ENCODE results near the gene MACO1. TPM values are rescaled to one million over a fixed set of nuclear protein-coding genes. Genes with fewer than 3 reads are reported as not detected.

MACO1 gene
- total RNA-seq, 1 donor from 2014 or later, result 10.3 TPM

GRCh38 chr1:25478633-25479032, 47.9 kb downstream of the MACO1 start:
- no peak for DNase-seq (ENCODE audit: low spot score)
- intact Hi-C loops (cut with DNase I), result no loop called here

GRCh38 chr1:25481625-25482024, 50.9 kb downstream of the MACO1 start:
- no peak for DNase-seq (ENCODE audit: low spot score)
- intact Hi-C loops (cut with DNase I), result loop anchor here (5.0 kb wide), 1 partner anchor 49 kb away; the partner anchor contains the start of gene MACO1

- no peak for DNase-seq (ENCODE audit: low spot score)
- intact Hi-C loops (cut with DNase I), result loop anchor here (5.0 kb wide), 1 partner anchor 50 kb away; the partner anchor contains the start of gene MACO1
These were observed 51.5 kb downstream of the MACO1 start for GRCh38 chr1:25482211-25482610.

GRCh38 chr1:25484096-25484495, 53.4 kb downstream of the MACO1 start:
- intact Hi-C loops (cut with DNase I), result loop anchor here (5.0 kb wide), 1 partner anchor 52 kb away; the partner anchor contains the start of gene MACO1

GRCh38 chr1:25484533-25484932, 53.8 kb downstream of the MACO1 start:
- intact Hi-C loops (cut with DNase I), result loop anchor here (5.0 kb wide), 1 partner anchor 52 kb away; the partner anchor contains the start of gene MACO1

More at GRCh38 chr1:25484096-25484495, 53.4 kb downstream of the MACO1 start:
- no peak for DNase-seq (ENCODE audit: low spot score)

GRCh38 chr1:25485536-25486411, 55.1 kb downstream of the MACO1 start:
- DNase-seq (ENCODE audit: low spot score), result no peak
- intact Hi-C loops (cut with DNase I), result no loop called here

More at GRCh38 chr1:25484533-25484932, 53.8 kb downstream of the MACO1 start:
- DNase-seq (ENCODE audit: low spot score), result no peak

GRCh38 chr1:25486602-25487001, 55.9 kb downstream of the MACO1 start:
- intact Hi-C loops (cut with DNase I), result no loop called here
- DNase-seq (ENCODE audit: low spot score), result no peak

- no peak for DNase-seq (ENCODE audit: low spot score)
- intact Hi-C loops (cut with DNase I), result no loop called here
These were observed 56.9 kb downstream of the MACO1 start for GRCh38 chr1:25487628-25488027.

- no peak for DNase-seq (ENCODE audit: low spot score)
- intact Hi-C loops (cut with DNase I), result no loop called here
These were observed 61.6 kb downstream of the MACO1 start for GRCh38 chr1:25492323-25492722.

- DNase-seq (ENCODE audit: low spot score), result no peak
- intact Hi-C loops (cut with DNase I), result no loop called here
These were observed 64.3 kb downstream of the MACO1 start for GRCh38 chr1:25494952-25495351.

- DNase-seq (ENCODE audit: low spot score), result no peak
These were observed 70.0 kb downstream of the MACO1 start for GRCh38 chr1:25500694-25501093.

GRCh38 chr1:25501235-25502058, 70.8 kb downstream of the MACO1 start:
- DNase-seq (ENCODE audit: low spot score), result no peak
- intact Hi-C loops (cut with DNase I), result loop anchor here (5.0 kb wide), 1 partner anchor 306 kb away; no protein-coding TSS in a partner anchor

More at GRCh38 chr1:25500694-25501093, 70.0 kb downstream of the MACO1 start:
- intact Hi-C loops (cut with DNase I), result loop anchor here (5.0 kb wide), 1 partner anchor 307 kb away; no protein-coding TSS in a partner anchor

GRCh38 chr1:25502957-25503356, 72.3 kb downstream of the MACO1 start:
- intact Hi-C loops (cut with DNase I), result loop anchor here (5.0 kb wide), 1 partner anchor 304 kb away; no protein-coding TSS in a partner anchor
- DNase-seq (ENCODE audit: low spot score), result no peak

- no peak for DNase-seq (ENCODE audit: low spot score)
- intact Hi-C loops (cut with DNase I), result loop anchor here (5.0 kb wide), 1 partner anchor 304 kb away; no protein-coding TSS in a partner anchor
These were observed 73.1 kb downstream of the MACO1 start for GRCh38 chr1:25503551-25504426.

- intact Hi-C loops (cut with DNase I), result loop anchor here (5.0 kb wide), 1 partner anchor 302 kb away; no protein-coding TSS in a partner anchor
- no peak for DNase-seq (ENCODE audit: low spot score)
These were observed 74.3 kb downstream of the MACO1 start for GRCh38 chr1:25504706-25505595.

- DNase-seq (ENCODE audit: low spot score), result no peak
- intact Hi-C loops (cut with DNase I), result no loop called here
These were observed 75.1 kb downstream of the MACO1 start for GRCh38 chr1:25505656-25506385.

Measured in cardiac septum (tissue), 1 donor.